Activated CD8-positive, alpha-beta memory T cell treated with anti-CD3 and anti-CD28 coated beads, Interleukin-2, amount 50 U/mL, for 24 hours (primary cell): Measurements from ENCODE around the gene NCOR2.

ENCODE experiments used
- DNase-seq: peaks from one replicate; pipeline ENCODE4 v3.0.0-alpha.2; 2020; ENCODE audit errors: extremely low read depth

Gene NCOR2

GRCh38 chr12:124525927-124526692 is 41.3 kb downstream of the NCOR2 start:
- no peak for DNase-seq

- no peak for DNase-seq
Measured at GRCh38 chr12:124525455-124525854, 42.0 kb downstream of the NCOR2 start.

- DNase-seq: no peak
Measured at GRCh38 chr12:124524231-124524925, 43.0 kb downstream of the NCOR2 start.

- DNase-seq: no peak
Measured at GRCh38 chr12:124523071-124523470, 44.3 kb downstream of the NCOR2 start.

GRCh38 chr12:124520907-124521306 is 46.5 kb downstream of the NCOR2 start:
- no peak for DNase-seq

- DNase-seq: no peak
Measured at GRCh38 chr12:124520265-124520701, 47.1 kb downstream of the NCOR2 start.

GRCh38 chr12:124519746-124520145 is 47.7 kb downstream of the NCOR2 start:
- DNase-seq: no peak

- DNase-seq: no peak
Measured at GRCh38 chr12:124518051-124518932, 49.1 kb downstream of the NCOR2 start.
